Colon (tissue), 2 donors: Measurements from ENCODE around the gene NEK3.
"Not testable (repeated sequence)": the region's sequence is repeated elsewhere in the genome, so short reads cannot be mapped to it uniquely, and the experiment has no call there.

ENCODE experiments used
- FAIRE-seq: peaks from 2 replicates; lab custom pipeline; 2012; peaks lifted over from hg19 to GRCh38; lab: Jason Lieb, UNC
- donor health status: control.
- donor health status: control.

NEK3 gene

GRCh38 chr13:52159159-52159982, at the start of gene NEK3:
Gene NEK3 (minus strand): TSS chr13:52159597. CDS start chr13:52156191, 3,406 bp downstream.
- FAIRE-seq: no peak

- FAIRE-seq: not testable (repeated sequence)
Observed at GRCh38 chr13:52208384-52208783, 49.0 kb upstream of the NEK3 start.

GRCh38 chr13:52207896-52208295, 48.5 kb upstream of the NEK3 start:
- not testable (repeated sequence) for FAIRE-seq

GRCh38 chr13:52207337-52207736, 47.9 kb upstream of the NEK3 start:
- not testable (repeated sequence) for FAIRE-seq

- FAIRE-seq: not testable (repeated sequence)
Observed at GRCh38 chr13:52204546-52204945, 45.1 kb upstream of the NEK3 start.

GRCh38 chr13:52203864-52204263, 44.5 kb upstream of the NEK3 start:
- not testable (repeated sequence) for FAIRE-seq

GRCh38 chr13:52202506-52202905, 43.1 kb upstream of the NEK3 start:
- not testable (repeated sequence) for FAIRE-seq

- FAIRE-seq: not testable (repeated sequence)
Observed at GRCh38 chr13:52201439-52202193, 42.2 kb upstream of the NEK3 start.

GRCh38 chr13:52195401-52195837, 36.0 kb upstream of the NEK3 start:
- FAIRE-seq: no peak

GRCh38 chr13:52194184-52194868, 34.9 kb upstream of the NEK3 start:
- no peak for FAIRE-seq

GRCh38 chr13:52193587-52194183, 34.3 kb upstream of the NEK3 start:
- FAIRE-seq: not testable (repeated sequence)

- FAIRE-seq: not testable (repeated sequence)
Observed at GRCh38 chr13:52187424-52188187, 28.2 kb upstream of the NEK3 start.

- FAIRE-seq: no peak
Observed at GRCh38 chr13:52187029-52187423, 27.6 kb upstream of the NEK3 start.

- peak; percentile 91 for FAIRE-seq
Observed at GRCh38 chr13:52181316-52181954, 22.0 kb upstream of the NEK3 start.

- no peak for FAIRE-seq
Observed at GRCh38 chr13:52179925-52180324, 20.5 kb upstream of the NEK3 start.

GRCh38 chr13:52177276-52177675, 17.9 kb upstream of the NEK3 start:
- peak; percentile 5 for FAIRE-seq

- FAIRE-seq: peak; percentile 45
Observed at GRCh38 chr13:52173970-52174369, 14.6 kb upstream of the NEK3 start.

- FAIRE-seq: no peak
Observed at GRCh38 chr13:52173373-52173772, 14.0 kb upstream of the NEK3 start.

GRCh38 chr13:52171686-52172085, 12.3 kb upstream of the NEK3 start:
- peak; percentile 72 for FAIRE-seq

- peak; percentile 55 for FAIRE-seq
Observed at GRCh38 chr13:52170828-52171391, 11.5 kb upstream of the NEK3 start.
